Measurements from ENCODE around the gene SLC24A3.

The SLC24A3 gene

GRCh38 chr20:19289451-19289850 is 77.0 kb downstream of the SLC24A3 start (continued):
- TF ChIP-seq ZNF513 (tag by site-specific recombination; IDR thresholded peaks at IDR 0.05), result no peak

GRCh38 chr20:19291024-19291817 is 78.8 kb downstream of the SLC24A3 start:
- H3K4me1 ChIP-seq (ENCODE audit: control insufficient read depth, insufficient read depth, low read length), result no peaks in the 10 kb centered on the region
- CTCF ChIA-PET, result no interaction called here

More at GRCh38 chr20:19291024-19291817, 78.8 kb downstream of the SLC24A3 start:
- no peak overlapping the region for H3K4me3 ChIP-seq (ENCODE audit: low read depth, low read length)
- no peak overlapping the region for H3K27ac ChIP-seq (ENCODE audit: extremely low read depth, low read depth, low read length)
- H3K36me3 ChIP-seq (ENCODE audit: control insufficient read depth in 2 of 2, insufficient read depth in 1 of 2, low read length in 2 of 2), result no peaks in the 10 kb centered on the region
- POLR2A ChIA-PET, result no interaction called here
- TF ChIP-seq ZNF404 (tag by site-specific recombination; IDR thresholded peaks at IDR 0.05) (no peak), ZNF311 (tag by site-specific recombination; IDR thresholded peaks at IDR 0.05; ENCODE audit: borderline replicate concordance) (no peak), SP2 (tag by site-specific recombination; IDR thresholded peaks at IDR 0.05) (no peak), ZNF692 (tag by site-specific recombination; IDR thresholded peaks at IDR 0.05) (no peak), ZNF558 (tag by site-specific recombination; IDR thresholded peaks at IDR 0.05) (no peak), ZNF280D (tag by site-specific recombination; IDR thresholded peaks at IDR 0.05) (no peak), ZBTB44 (tag by site-specific recombination; IDR thresholded peaks at IDR 0.05) (no peak), IKZF3 (tag by site-specific recombination; IDR thresholded peaks at IDR 0.05) (no peak), ZNF529 (tag by site-specific recombination; IDR thresholded peaks at IDR 0.05; ENCODE audit: insufficient replicate concordance) (no peak), ZNF645 (tag by site-specific recombination; IDR thresholded peaks at IDR 0.05) (no peak), SALL2 (tag by site-specific recombination; IDR thresholded peaks at IDR 0.05; ENCODE audit: borderline replicate concordance) (no peak), ZFP69B (tag by site-specific recombination; IDR thresholded peaks at IDR 0.05) (no peak), ZBTB8A (tag by site-specific recombination; IDR thresholded peaks at IDR 0.05) (no peak)
- H3K9me3 ChIP-seq (ENCODE audit: control insufficient read depth, insufficient read depth, low read depth, low read length), result no peaks in the 10 kb centered on the region
